GM20000 (cell line): Measurements from ENCODE around the gene STXBP1.

Experiments used
- DNase-seq: peaks from one replicate; pipeline ENCODE4 v3.0.0; 2012; ENCODE audit warnings: low spot score
- CTCF ChIP-seq: IDR thresholded peaks from 2 replicates; pipeline ENCODE4 v1.5.1; 2012; ENCODE audit warnings: mild to moderate bottlenecking, control low read depth; ENCODE audit errors: extremely low read depth, missing control alignments

STXBP1 gene

GRCh38 chr9:127664678-127665507 is 52.8 kb downstream of the STXBP1 start:
- DNase-seq, result no peak
- no peak for TF ChIP-seq CTCF

- no peak for TF ChIP-seq CTCF
- no peak for DNase-seq
Observed at GRCh38 chr9:127667127-127667844, 55.2 kb downstream of the STXBP1 start.

- no peak for TF ChIP-seq CTCF
- no peak for DNase-seq
Observed at GRCh38 chr9:127667906-127668305, 55.8 kb downstream of the STXBP1 start.

GRCh38 chr9:127673234-127673633 is 61.2 kb downstream of the STXBP1 start:
- no peak for DNase-seq
- TF ChIP-seq CTCF, result no peak

- TF ChIP-seq CTCF, result no peak
- DNase-seq, result no peak
Observed at GRCh38 chr9:127676638-127677037, 64.6 kb downstream of the STXBP1 start.

- no peak for TF ChIP-seq CTCF
- no peak for DNase-seq
Observed at GRCh38 chr9:127679506-127679905, 67.4 kb downstream of the STXBP1 start.

- DNase-seq, result no peak
- no peak for TF ChIP-seq CTCF
Observed at GRCh38 chr9:127680226-127680625, 68.1 kb downstream of the STXBP1 start.
